Bronchial epithelial cell (primary cell): Measurements from ENCODE around the gene TREX2. TPM values are rescaled to one million over a fixed set of nuclear protein-coding genes. Genes with fewer than 3 reads are reported as not detected.

Experiments
- DNase-seq: peaks from one replicate; pipeline ENCODE4 v3.0.0-alpha.2; 2010; ENCODE audit warnings: low read depth
- FAIRE-seq: peaks from 2 replicates; lab custom pipeline; 2011; peaks lifted over from hg19 to GRCh38; lab: Jason Lieb, UNC
- H3K27me3 ChIP-seq: 2 replicates; pipeline ENCODE4 v1.5.1; 2011; ENCODE audit warnings: low read length; ENCODE audit not compliant: control insufficient read depth, insufficient read depth
- H3K36me3 ChIP-seq: 2 replicates; pipeline ENCODE4 v1.5.1; 2011; ENCODE audit warnings: low read length; ENCODE audit not compliant: control insufficient read depth, insufficient read depth
- H3K4me3 ChIP-seq: 2 replicates; pipeline ENCODE4 v1.5.1; 2011; ENCODE audit warnings: mild to moderate bottlenecking, low read depth, low read length, control low read depth
- total RNA-seq: library from RNA; depleted of rRNA; stranded (reverse); fragments of >200 nt; gene quantifications from 2 replicates; pipeline ENCODE4 v1.2.1, GENCODE V29; 2014
- TF ChIP-seq, protein P1 (sequence below): IDR thresholded peaks from 2 replicates; pipeline ENCODE4 v1.5.1; 2011; ENCODE audit warnings: mild to moderate bottlenecking, moderate library complexity, low read length, control low read depth, inconsistent platforms; ENCODE audit not compliant: insufficient read depth, severe bottlenecking

Gene TREX2
- total RNA-seq, 1 donor from 2014 or later = 5.5 TPM

GRCh38 chrX:153421856-153422255 lies 24.0 kb downstream of the TREX2 start:
- no peaks in the 10 kb centered on the region for H3K27me3 ChIP-seq
- FAIRE-seq (no peak), DNase-seq (no peak)
- no peaks in the 10 kb centered on the region for H3K36me3 ChIP-seq
- H3K4me3 ChIP-seq = no peak overlapping the region
- TF ChIP-seq, protein P1, sequence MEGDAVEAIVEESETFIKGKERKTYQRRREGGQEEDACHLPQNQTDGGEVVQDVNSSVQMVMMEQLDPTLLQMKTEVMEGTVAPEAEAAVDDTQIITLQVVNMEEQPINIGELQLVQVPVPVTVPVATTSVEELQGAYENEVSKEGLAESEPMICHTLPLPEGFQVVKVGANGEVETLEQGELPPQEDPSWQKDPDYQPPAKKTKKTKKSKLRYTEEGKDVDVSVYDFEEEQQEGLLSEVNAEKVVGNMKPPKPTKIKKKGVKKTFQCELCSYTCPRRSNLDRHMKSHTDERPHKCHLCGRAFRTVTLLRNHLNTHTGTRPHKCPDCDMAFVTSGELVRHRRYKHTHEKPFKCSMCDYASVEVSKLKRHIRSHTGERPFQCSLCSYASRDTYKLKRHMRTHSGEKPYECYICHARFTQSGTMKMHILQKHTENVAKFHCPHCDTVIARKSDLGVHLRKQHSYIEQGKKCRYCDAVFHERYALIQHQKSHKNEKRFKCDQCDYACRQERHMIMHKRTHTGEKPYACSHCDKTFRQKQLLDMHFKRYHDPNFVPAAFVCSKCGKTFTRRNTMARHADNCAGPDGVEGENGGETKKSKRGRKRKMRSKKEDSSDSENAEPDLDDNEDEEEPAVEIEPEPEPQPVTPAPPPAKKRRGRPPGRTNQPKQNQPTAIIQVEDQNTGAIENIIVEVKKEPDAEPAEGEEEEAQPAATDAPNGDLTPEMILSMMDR = no peak

DNA sequence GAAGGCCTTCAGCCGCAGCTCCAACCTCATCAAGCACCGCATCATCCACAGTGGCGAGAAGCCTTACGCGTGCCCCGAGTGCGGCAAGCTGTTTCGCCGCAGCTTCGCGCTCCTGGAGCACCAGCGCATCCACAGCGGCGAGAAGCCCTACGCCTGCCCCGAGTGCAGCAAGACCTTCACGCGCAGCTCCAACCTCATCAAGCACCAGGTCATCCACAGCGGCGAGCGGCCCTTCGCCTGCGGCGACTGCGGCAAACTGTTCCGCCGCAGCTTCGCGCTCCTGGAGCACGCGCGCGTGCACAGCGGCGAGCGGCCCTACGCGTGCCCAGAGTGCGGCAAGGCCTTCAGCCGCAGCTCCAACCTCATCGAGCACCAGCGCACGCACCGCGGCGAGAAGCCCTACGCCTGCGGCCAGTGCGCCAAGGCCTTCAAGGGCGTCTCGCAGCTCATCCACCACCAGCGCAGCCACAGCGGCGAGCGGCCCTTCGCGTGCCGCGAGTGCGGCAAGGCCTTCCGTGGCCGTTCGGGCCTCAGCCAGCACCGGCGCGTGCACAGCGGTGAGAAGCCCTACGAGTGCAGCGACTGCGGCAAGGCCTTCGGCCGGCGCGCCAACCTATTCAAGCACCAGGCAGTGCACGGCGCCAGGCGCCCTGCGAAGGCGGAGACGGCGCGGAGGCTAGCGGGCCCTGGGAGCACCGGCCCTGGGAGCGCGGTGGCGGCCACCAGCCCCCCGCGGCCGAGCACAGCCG lies 24.8 kb downstream of the TREX2 start:
- no peaks in the 10 kb centered on the region for H3K27me3 ChIP-seq
- FAIRE-seq (no peak), DNase-seq (no peak)
- no peaks in the 10 kb centered on the region for H3K36me3 ChIP-seq
- TF ChIP-seq, protein P1 = no peak
- H3K4me3 ChIP-seq = no peak overlapping the region

DNA sequence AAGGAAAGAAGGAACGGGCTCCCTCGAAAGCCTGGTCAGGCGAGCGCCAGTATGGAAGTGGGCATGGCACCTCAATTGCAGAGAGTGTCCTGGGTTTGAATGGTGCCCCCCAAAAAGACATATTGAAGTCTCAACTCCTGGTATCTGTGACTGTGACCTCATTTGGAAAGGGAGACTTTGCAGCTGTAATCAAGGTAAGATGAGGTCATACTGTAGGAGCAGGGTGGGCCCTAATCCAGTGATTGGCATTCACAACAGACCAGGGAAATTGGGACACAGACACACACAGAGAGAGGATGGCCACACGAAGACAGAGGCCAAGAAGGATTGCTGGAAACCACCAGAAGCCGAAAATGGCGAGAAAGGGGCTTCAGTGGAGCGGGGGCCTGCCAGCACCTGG lies 28.2 kb downstream of the TREX2 start:
- Histone ChIP-seq H3K36me3 (no peaks in the 10 kb centered on the region), H3K27me3 (no peaks in the 10 kb centered on the region), H3K4me3 (no peak overlapping the region)
- FAIRE-seq = no peak
- TF ChIP-seq, protein P1 = no peak
- no peak for DNase-seq

DNA sequence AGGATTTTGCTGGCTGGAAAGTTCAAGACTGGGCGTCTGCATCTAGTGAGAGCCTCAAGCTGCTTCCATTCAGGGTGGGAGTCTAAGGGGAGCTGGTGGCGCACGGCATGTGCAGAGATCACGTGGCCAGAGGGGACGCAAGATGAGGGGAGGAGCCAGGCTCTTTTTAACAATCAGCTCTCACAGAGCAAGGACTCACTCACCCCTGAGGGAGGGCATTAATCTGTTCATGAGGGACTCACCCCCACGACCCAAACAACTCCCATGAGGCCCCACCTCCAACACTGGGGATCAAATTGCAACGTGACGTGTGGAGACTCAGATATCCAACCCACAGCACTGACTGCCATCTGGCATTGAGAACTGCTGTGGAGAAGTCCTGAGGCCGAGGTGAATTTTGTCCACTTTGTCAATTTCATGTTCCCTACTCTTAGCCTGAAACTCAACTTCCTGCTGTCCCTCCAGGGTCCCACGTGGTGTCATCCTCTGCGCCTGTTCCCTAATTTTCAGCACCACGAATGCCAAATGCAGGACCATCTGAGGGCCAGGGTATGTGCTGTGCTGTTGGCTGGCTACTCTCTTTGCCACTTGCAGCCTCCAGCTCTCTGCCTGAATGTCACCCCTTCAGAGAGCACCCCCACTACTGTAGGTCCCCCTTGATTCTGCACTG lies 28.9 kb downstream of the TREX2 start:
- no peak for DNase-seq
- Histone ChIP-seq H3K27me3 (peaks cover 2% of the 10 kb centered on the region), H3K4me3 (no peak overlapping the region), H3K36me3 (no peaks in the 10 kb centered on the region)
- TF ChIP-seq, protein P1 = no peak
- no peak for FAIRE-seq

GRCh38 chrX:153414856-153415510 lies 30.9 kb downstream of the TREX2 start:
- no peak for FAIRE-seq
- TF ChIP-seq, protein P1 = no peak
- peaks cover 6% of the 10 kb centered on the region for H3K27me3 ChIP-seq

More at GRCh38 chrX:153414856-153415510, 30.9 kb downstream of the TREX2 start:
- Histone ChIP-seq H3K36me3 (no peaks in the 10 kb centered on the region), H3K4me3 (no peak overlapping the region)
- no peak for DNase-seq
